HG03175 (cell line): ENCODE data around the gene PTTG2.
"Not testable (repeated sequence)": the region's sequence is repeated elsewhere in the genome, so short reads cannot be mapped to it uniquely, and the experiment has no call there.

Source experiments
- ATAC-seq: cut with Tn5 transposase; IDR thresholded peaks from one replicate; pipeline ENCODE4 v1.9.1; 2021; ENCODE audit warnings: mild to moderate bottlenecking, moderate library complexity; ENCODE audit not compliant: unreplicated experiment

PTTG2 gene

GRCh38 chr4:37953620-37954293 lies 6.4 kb upstream of the PTTG2 start:
- no peak for ATAC-seq

DNA sequence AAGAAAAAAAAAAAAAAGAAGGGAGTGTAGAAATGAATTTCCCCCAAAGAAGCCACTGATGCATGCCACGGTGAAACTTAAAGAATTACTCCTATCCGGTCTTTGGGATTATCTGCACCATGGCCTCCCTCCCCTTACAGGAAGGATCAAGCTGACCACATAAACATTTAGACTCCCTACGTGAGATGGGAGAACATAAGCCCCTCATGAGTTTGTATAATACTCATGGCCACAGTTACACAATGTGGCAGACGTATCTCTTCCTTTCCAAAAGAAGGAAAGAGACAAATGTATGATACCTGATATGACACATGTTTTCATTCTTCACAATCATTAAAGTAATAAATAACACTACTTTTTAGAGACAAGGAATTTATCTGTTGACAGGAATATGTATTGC lies 3.3 kb upstream of the PTTG2 start:
- ATAC-seq, result no peak

GRCh38 chr4:37958932-37959331 lies 1.3 kb upstream of the PTTG2 start:
- no peak for ATAC-seq

DNA sequence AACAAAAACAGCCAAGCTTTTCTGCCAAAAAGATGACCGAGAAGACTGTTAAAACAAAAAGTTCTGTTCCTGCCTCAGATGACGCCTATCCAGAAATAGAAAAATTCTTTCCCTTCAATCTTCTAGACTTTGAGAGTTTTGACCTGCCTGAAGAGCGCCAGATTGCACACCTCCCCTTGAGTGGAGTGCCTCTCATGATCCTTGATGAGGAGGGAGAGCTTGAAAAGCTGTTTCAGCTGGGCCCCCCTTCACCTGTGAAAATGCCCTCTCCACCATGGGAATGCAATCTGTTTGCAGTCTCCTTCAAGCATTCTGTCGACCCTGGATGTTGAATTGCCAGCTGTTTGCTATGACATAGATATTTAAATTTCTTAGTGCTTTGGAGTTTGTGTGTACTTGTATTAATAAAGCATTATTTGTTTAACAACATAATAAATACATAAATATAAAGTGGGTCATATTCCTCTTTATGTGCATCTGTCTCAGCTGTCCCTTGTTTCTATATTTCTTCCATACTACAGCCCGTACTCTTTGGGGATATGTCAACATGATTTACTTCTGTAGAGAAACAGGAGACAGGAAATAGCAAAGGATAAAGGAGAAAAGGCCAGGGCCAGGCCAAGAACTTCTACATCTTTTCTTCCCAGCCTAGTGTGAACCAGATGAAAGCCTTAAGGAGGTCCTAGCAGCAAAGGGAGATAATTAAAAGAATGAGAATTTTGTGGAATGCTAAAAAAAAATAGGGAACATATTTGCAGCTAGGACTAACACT lies 667 bp downstream of the PTTG2 start:
- no peak for ATAC-seq

DNA sequence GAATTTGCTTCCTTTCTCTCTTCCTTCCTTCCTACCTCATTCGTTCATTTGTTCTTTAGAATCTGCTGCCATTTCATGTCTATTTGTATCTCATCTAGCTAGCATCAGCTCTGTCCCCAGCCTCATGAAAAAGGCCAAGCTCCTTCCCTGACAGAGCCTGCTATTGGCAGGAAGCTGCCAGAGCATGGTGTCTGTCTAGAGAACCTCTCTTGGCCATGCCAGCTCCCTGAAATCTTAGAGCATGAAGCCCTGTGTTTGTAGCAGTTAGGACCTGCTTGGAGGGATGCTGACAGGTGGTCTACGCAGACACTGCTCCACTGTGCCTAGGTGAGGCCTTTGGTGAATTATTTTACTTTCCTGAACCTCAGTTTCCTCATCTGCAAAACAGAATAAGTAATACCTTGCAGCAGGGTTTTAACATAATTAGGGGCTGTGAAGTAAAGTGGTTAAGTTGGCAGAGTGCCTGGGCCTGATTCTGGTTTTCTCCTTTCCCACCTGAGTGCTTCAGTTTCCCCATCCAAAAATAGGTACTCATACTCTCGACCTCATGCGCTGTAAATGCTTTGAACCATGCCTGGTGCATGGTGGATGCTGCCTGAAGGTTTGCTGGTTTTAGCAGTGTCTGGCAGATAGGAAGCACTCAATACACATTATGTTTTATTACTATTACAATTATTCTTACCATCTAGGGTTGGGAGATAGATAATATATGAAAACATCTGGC lies 4.7 kb downstream of the PTTG2 start:
- peak; percentile 60 for ATAC-seq

GRCh38 chr4:37966044-37966443 lies 5.8 kb downstream of the PTTG2 start:
- no peak for ATAC-seq

DNA sequence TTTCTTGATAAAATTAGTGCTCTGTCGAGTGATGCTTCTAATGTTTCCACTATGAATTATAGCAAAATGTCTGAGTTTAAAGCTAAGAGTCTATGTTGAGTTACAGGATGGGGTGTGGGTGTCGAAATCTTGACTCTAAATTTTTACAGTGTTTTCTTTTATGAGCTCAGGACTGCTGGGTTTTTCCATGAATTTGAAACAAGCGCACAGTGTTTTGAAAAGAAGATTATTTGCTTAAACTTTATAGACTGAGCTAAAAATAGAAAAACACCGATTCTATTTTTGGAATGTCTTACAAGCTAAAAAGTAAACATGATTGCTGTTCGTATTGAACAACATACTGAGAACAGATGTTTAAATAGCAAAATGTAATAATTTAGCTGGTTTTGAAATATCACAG lies 7.5 kb downstream of the PTTG2 start:
- no peak for ATAC-seq

- ATAC-seq, result no peak
Measured at GRCh38 chr4:37968747-37969146, 8.5 kb downstream of the PTTG2 start.

DNA sequence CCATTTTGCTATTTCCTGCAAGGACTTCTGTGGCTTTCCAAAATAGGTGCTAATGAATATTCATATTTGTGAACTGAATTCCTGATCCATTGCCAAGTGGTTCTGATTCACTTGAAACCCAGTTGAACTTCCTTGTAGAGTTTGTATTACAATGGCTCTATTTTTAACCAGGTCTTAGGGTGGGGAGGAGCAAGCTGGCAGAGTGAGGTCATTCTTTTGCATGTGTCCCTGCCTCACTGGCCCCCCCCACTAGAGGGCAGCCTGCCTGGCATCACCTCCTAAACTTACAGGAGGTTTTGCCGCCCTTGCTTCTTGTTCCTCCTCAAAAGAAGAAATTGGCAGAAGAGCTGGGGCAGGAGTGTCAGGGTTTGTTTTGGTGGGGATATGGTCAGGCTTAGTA lies 10.5 kb downstream of the PTTG2 start:
- ATAC-seq, result peak; percentile 70

- ATAC-seq, result no peak
Measured at GRCh38 chr4:37971202-37971601, 11.0 kb downstream of the PTTG2 start.

- no peak for ATAC-seq
Measured at GRCh38 chr4:37973441-37973840, 13.2 kb downstream of the PTTG2 start.

GRCh38 chr4:37975321-37975822 lies 15.2 kb downstream of the PTTG2 start:
- not testable (repeated sequence) for ATAC-seq

DNA sequence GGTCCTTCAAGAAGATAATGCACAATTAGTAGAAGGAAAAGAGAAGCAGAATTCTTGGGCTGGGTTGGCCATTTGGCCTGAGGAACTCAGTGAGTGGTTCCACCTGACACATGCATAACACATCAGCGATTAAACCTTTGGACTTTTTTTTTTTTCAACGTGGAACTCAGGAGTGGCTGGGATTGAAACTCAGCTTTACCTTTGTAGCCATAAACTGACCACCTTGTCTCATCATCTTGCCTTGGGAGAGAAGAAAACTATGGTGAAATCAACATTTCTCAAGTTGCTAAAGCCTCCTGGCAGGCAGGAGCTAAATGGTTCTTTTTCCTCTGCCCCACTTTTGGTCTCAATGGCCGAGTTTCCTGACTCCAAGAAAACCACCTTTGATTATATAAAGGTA lies 16.3 kb downstream of the PTTG2 start:
- no peak for ATAC-seq

GRCh38 chr4:37976991-37977470 lies 16.8 kb downstream of the PTTG2 start:
- ATAC-seq, result peak; percentile 79

DNA sequence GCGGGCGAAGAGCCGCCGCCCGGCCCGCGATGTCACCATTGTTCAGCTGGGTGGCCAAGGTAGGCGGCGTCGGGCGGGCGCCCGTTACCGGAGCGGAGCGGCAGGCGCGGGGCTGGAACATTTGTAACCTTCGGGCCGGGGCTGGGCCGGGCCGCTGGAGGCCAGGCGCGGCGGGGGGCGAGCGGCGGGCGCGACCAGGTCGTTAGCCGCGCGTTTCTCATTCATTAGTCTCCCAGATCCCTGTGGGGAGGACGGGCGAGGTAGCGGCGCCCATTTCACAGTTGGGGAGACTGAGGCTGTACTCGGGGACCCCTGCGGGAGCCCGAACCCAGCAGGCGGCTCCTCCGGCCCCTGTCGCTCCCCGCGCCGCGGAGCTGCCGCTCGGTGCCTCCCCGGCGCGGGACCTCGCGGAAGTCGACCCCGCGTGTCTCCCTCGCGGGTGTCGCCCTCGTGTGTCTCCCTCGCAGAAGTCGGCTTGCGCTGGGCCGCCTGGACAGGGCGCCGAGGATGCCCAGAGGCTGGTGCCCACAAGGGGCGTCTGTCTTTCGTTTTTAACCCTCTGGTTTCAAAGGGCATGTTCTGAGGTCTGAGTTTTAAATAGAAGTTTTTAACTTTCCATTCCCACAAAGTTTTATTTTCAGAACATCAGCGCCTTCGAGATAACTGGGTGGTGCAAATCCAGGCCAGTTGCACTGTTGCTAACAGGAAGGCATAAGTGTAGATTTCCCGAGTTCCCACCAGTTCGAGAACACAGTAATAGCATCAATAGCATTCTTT lies 17.5 kb downstream of the PTTG2 start:
- ATAC-seq, result peak; percentile 62

DNA sequence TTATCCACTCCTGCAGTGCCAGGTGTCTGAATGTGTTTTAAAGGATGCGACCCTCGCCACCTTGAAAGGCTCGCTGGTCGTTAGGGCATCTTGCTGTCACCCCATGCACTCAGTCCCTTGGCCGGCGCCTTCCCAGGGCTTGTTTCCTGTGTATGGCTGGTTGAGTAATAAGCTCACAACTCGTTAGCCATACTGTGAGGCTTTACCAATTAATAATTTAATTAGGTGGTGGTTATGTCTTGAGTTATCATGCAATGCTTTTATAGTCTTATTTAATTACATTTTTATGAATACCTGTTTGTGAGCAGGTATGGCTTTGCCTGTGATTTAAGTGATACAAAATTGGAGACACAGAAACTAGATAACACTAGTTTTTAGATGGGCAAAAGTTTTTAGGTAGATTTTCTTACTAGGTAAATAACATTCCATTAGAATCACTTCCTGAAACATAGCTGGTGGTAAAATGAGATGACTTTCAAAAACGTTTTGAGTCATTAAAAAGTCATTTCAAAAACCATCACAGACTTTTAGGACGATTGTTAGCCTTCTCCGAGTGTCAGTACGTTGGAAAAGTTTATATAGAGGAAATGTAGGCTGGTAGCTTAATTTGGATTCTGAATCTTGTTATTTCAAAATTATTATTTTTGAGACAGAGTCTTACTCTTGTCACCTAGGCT lies 18.2 kb downstream of the PTTG2 start:
- ATAC-seq, result peak; percentile 35

- no peak for ATAC-seq
Measured at GRCh38 chr4:37980246-37980645, 20.0 kb downstream of the PTTG2 start.

DNA sequence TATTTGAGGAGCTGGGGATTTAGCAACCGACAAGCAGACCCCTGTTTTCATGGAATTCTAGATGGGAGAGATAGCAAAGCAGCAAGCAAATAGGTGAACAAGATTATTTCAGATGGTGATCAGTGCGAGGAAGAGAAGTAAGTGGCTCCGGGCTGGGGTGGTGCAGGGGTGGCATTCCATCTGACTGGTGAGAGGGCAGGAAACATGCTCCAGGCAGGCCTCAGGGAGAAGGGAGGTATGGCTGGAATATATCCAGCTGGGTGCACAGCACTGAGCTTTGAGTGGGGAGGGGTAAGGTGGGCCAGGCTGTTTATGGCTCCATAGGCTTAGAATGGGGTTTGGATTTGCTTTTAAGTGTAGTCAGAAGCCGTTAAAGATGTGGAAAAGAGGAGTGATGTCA lies 21.2 kb downstream of the PTTG2 start:
- ATAC-seq, result no peak

- ATAC-seq, result no peak
Measured at GRCh38 chr4:37981844-37982720, 21.9 kb downstream of the PTTG2 start.
